NCI-H1930 (cell line): ENCODE results near the gene UGCG.
"Not testable (repeated sequence)": the region's sequence is repeated elsewhere in the genome, so short reads cannot be mapped to it uniquely, and the experiment has no call there.

Experiments
- DNase-seq, 2 experiments: peaks; one replicate each; lab custom pipeline; 2025; lab: John Stamatoyannopoulos, UW

The UGCG gene

GRCh38 chr9:111919875-111920274, 23.3 kb downstream of the UGCG start:
- DNase-seq = no peak

DNA sequence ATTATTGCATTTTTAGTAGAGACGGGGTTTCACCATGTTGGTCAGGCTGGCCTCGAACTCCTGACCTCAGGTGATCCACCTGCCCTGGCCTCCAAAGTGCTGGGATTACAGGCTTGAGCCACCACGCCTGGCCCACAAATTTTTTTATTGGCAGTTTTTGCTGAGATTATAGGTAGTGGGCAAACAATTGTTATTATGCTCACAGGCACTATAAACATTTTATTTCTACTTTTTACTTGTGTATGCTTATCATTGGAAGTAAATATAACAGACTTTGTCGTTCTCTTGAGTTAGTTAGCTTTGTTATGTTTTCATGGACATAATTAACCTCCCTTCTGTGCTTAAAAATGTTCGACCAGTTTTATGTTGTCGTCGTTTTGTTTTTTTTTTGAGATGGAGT, 23.9 kb downstream of the UGCG start:
- no peak for DNase-seq

DNA sequence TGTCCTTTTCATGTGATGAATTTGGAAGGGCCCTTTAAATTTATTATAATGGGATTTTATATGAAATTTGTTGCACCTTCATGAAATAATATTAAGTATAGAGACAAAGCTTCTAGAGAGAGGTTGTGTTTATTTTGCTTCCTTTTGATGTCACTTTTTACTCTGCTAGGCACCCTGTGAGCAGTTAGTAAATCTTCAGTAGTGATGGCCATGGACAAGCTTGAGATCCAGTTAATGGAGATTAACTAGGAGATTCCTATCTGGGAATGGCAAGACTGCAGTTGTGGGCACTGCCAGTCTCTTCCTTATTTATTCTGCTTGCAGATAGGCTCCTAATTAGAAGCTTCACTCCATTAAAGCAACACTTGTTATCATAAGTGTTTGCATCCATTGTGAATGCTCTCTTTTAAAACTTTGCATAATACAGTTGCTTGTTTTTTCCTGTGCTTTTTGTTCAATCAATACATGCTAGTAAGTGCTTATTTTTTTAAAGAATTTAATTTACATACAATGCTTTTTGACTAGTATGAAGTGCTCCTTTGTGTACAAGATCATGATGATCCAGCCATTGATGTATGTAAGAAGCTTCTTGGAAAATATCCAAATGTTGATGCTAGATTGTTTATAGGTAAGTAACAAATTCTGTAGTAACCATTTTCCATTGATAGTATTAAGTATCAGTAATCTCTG, 25.9 kb downstream of the UGCG start:
- DNase-seq = no peak

GRCh38 chr9:111924281-111924680, 27.7 kb downstream of the UGCG start:
- no peak for DNase-seq

DNA sequence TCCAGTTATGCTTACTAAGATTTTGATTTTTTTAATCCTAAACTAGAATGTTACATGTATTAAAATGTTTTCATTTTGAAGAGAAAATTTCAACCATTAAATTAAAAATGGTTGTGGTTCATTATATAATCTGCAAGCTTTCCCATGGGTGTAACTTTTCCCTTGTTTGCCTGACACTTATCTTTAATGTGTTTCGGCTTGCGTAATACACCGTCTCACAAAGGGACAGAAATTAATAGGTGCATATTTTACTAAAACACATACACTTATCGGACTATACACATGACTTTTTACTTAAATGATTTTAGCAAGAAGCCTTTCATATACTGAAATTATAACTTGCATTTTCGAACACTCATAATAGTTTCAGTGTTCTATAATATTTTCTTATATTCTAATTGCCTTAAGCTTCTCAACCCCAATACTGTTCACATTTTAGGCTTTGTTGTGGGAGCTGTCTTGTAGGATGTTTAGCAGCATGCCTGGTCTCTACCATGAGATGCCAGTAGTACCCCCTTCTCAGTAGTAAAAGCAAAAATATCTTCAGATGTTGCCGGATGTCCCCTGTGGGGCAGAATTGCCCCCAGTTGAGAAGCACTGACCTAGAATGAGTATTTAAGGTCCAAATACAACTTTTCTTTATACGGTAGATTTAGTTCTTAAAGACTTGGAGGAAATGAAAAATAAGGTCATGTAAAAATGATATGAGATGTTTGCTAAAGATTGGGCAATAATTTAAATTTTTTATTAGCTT, 28.6 kb downstream of the UGCG start:
- peak; percentile 4 to 48 for DNase-seq

GRCh38 chr9:111925784-111926183, 29.2 kb downstream of the UGCG start:
- peak in 1 of 2 experiments; percentile 3 for DNase-seq

DNA sequence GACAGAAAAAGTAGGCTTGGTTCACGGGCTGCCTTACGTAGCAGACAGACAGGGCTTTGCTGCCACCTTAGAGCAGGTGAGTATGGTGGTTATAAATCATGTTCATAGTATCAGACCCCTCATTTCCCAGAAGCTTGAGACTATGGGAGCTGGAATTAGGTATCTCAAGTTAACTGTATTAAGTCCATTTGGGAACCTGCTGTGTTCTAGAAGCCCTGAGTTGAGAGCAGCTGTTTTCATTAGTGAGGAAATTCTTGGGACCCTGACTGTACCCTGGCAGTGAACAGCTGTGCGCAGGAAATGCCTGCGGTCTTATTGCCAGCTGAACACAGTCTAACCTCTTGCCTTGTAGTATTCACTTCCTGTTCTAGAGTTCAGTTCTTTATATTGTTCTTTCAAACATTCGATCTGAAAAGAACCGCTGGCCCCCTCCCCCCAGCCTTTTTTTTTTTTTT, 29.8 kb downstream of the UGCG start:
- no peak for DNase-seq

GRCh38 chr9:111928359-111928720, 31.7 kb downstream of the UGCG start:
- no peak for DNase-seq

GRCh38 chr9:111934747-111935146, 38.1 kb downstream of the UGCG start:
- DNase-seq = no peak

GRCh38 chr9:111936391-111936790, 39.8 kb downstream of the UGCG start:
- no peak for DNase-seq

DNA sequence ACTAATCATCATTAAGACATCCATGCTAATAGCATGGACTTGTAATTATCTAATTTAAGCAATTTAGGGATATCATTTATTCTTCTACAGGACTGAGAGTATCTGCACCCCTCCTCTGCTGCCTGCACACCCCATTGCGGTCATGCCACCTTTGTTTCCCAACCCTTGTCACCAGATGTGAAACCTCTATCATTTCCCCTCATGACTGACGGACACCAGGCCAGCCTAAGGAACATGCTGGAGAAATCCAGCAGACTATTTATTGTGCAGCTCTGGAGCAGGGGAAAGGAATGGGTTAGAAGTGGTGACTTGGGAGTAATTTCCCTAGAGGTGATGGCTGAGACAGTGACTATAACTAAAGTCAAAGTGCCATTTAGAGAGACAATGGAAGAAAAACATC, 40.7 kb downstream of the UGCG start:
- DNase-seq = no peak

GRCh38 chr9:111937781-111938426, 41.3 kb downstream of the UGCG start:
- no peak for DNase-seq

DNA sequence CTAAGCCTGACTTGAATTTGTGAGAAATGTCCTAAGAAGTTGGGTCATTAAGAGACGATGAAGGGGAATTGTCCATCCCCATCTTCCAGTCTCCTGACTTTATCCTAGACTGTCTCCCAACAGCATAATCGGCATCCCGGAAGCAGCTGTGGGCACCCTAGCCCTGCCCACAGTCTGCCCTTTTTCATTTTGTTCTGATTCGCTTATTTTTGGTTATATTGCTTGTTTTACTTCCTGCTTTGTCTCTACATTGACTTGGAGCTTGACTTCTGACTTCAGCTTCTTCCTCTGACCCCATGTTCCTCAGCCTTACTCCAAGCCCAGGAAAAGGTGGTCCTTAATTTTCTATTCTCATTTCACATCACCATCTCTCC, 41.8 kb downstream of the UGCG start:
- DNase-seq = no peak

- no peak for DNase-seq
Observed at GRCh38 chr9:111939322-111939721, 42.7 kb downstream of the UGCG start.

DNA sequence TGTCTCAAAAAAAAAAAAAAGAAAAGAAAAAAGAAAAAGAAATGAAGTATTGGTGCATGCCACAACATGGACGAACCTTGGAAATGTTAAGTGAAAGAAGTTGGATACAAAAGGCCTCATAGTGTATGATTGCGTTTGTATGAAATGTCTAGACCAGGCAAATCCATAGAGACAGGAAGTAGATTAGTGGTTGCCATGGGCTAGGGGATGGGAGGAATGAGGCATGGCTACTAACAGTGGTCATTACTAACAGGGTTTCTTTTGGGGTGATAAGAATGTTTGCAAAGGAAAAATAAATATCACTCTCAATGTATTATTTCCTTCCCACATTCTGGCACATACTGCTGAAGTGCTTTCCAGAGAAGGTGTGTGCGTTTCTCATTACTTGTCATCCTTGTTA, 44.1 kb downstream of the UGCG start:
- DNase-seq = no peak

DNA sequence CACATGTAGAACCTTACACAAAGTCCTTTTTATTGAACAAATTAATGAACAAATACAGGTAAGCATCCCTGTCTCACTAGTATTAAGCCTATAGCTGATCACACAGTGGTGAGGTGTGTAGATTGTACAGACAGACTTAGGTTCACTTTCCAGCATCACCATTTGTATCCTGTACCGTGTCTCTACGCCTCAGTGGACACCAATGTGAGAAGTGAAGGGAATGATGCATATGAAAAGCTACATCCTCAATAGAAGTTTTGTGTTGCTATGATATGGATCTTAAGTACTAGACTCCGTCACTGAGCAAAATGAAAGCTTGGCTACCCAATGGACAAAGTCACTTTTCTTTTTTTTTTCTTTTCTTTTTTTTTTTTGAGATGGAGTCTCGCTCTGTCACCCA, 46.6 kb downstream of the UGCG start:
- no peak for DNase-seq

DNA sequence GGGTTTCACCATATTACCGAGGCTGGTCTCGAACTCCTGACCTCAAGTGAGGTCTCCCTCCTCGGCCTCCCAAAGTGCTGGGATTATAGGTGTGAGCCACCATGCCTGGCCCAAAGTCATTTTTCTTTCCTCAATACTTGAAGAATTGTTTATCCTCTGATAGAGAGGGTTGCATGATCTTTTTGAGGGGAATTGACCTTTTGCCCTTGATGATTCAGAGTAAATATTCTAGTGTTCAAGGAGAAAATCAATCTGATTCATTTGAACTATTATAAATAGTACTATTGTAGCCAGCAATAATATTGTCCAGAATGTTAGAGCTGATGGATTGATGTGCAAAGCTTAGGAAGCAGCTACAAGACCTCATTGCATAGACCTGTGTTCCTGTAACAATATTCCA, 47.1 kb downstream of the UGCG start:
- DNase-seq = no peak

GRCh38 chr9:111944241-111944866, 47.7 kb downstream of the UGCG start:
- no peak for DNase-seq

GRCh38 chr9:111945216-111945615, 48.6 kb downstream of the UGCG start:
- DNase-seq = no peak

- DNase-seq = not testable (repeated sequence)
Observed at GRCh38 chr9:111948109-111948508, 51.5 kb downstream of the UGCG start.

DNA sequence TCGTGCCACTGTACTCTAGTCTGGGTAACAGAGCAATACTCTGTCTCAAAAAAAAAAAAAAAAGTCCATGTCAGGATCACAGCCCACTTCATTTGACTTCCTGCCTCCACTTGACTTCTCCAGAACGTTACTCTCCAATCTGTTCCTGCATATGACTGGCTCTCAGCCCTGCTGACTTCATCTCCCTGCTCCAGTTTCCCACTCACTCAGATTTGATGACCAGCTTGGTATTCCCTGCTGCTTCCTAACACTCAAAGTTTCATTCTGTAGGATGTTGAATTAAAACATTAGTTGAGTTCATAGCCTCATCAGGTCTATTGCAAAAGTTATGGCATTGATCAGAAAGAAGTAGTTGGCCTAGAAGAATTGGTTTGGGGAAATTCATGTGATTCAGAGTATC, 52.3 kb downstream of the UGCG start:
- DNase-seq = no peak

- no peak for DNase-seq
Observed at GRCh38 chr9:111949919-111950318, 53.3 kb downstream of the UGCG start.

DNA sequence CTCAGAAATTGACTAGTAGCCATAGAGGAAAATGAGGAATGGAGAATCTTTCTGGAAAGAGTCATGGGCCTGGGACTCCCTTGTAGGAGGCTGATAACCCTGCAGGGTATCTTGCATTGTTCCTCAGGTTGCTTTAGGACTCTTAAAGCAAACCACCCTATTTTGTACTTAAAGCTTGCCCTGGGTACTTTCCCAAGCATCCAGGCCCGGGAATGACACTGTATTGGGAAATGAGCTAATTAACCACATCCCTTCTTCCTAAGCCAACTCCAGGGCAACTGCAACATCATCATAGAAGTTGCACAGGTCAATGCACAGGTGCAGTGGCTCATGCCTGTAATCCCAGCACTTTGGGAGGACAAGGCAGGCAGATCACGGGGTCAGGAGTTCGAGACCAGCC, 55.9 kb downstream of the UGCG start:
- no peak for DNase-seq
